Calu3 (cell line): ENCODE data around the gene NUP93. TPM values are rescaled to one million over a fixed set of nuclear protein-coding genes. Genes with fewer than 3 reads are reported as not detected.
A peak's percentile ranks its signal among the peaks of the same experiment; 100 is the strongest.

ENCODE experiments used
- BruUV-seq: library from RNA; stranded (reverse); fragments of 400-500 nt; replicated peaks from 2 replicates; lab custom pipeline; 2021; lab: Mats Ljungman, UMichigan
- CTCF ChIA-PET: fragments of 300-600 bp; sonication (Branson Sonifier 250); formaldehyde crosslinking; loops from one replicate; lab custom pipeline; 2022; ENCODE audit warnings: antibody characterized with exemption; lab: Charles Lee
- DNase-seq: peaks from one replicate; pipeline ENCODE4 v3.0.0; 2022
- H3K27ac Mint-ChIP-seq: one replicate; pipeline ENCODE4 v1.8.0; 2022; ENCODE audit warnings: mixed read lengths; ENCODE audit not compliant: unreplicated experiment
- H3K27me3 Mint-ChIP-seq: one replicate; pipeline ENCODE4 v1.8.0; 2022; ENCODE audit warnings: mixed read lengths; ENCODE audit not compliant: unreplicated experiment
- H3K36me3 Mint-ChIP-seq: one replicate; pipeline ENCODE4 v1.8.0; 2022; ENCODE audit warnings: mild to moderate bottlenecking, moderate library complexity, mixed read lengths; ENCODE audit not compliant: insufficient read depth, unreplicated experiment
- H3K4me1 Mint-ChIP-seq: one replicate; pipeline ENCODE4 v1.8.0; 2022; ENCODE audit warnings: mild to moderate bottlenecking, low read depth, mixed read lengths; ENCODE audit not compliant: unreplicated experiment
- H3K4me3 Mint-ChIP-seq: one replicate; pipeline ENCODE4 v1.8.0; 2022; ENCODE audit warnings: mild to moderate bottlenecking, low read depth, moderate library complexity, mixed read lengths; ENCODE audit not compliant: unreplicated experiment
- H3K9me3 Mint-ChIP-seq: one replicate; pipeline ENCODE4 v1.8.0; 2022; ENCODE audit warnings: low read depth, mixed read lengths; ENCODE audit not compliant: unreplicated experiment
- intact Hi-C: fragments of 100-400 bp; cut with micrococcal nuclease; formaldehyde crosslinking; loops from one replicate; pipeline ENCODE4 v1.10.0; 2022; ENCODE audit not compliant: unreplicated experiment
- total RNA-seq: library from RNA; stranded (reverse); gene quantifications from 2 replicates; pipeline ENCODE4 v1.2.3, GENCODE V29; 2022
- TF ChIP-seq, protein P1 (sequence below): fragments of 200-600 bp; IDR thresholded peaks from one replicate; pipeline ENCODE4 v1.8.0; 2022; ENCODE audit warnings: antibody characterized with exemption; ENCODE audit not compliant: unreplicated experiment

Gene NUP93
- total RNA-seq, 1 experiment from 2014 or later: 120 TPM

DNA sequence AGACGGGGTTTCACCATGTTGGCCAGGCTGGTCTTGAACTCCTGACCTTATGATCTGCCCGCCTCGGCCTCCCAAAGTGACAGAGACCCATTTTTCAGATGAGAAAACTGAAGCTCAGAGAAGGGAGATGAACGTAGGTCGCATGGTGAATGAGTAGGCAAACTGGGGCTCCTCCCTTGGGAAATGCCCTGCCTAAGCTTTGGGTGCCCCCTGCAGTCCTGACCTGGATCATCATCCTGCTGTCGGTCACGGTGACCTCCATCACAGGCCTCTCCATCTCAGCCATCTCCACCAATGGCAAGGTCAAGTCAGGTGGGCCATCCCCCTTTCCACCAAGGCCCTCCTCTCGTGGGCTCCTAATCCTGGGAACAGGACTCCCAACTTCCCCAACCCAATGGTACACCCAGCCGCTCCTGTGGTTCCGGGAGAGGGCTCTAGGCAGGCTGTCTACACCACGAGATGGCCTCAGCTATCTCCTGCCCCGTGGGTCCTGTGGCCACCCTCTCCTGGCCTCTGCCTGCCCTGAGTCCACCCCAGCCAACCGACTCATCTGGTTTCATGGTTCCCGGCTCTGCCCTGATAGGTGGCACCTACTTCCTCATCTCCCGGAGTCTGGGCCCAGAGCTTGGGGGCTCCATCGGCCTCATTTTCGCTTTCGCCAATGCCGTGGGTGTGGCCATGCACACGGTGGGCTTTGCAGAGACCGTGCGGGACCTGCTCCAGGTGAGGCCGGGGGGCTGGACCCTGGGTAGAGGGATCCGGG lies 139.8 kb downstream of the NUP93 start:
- TF ChIP-seq, protein P1, sequence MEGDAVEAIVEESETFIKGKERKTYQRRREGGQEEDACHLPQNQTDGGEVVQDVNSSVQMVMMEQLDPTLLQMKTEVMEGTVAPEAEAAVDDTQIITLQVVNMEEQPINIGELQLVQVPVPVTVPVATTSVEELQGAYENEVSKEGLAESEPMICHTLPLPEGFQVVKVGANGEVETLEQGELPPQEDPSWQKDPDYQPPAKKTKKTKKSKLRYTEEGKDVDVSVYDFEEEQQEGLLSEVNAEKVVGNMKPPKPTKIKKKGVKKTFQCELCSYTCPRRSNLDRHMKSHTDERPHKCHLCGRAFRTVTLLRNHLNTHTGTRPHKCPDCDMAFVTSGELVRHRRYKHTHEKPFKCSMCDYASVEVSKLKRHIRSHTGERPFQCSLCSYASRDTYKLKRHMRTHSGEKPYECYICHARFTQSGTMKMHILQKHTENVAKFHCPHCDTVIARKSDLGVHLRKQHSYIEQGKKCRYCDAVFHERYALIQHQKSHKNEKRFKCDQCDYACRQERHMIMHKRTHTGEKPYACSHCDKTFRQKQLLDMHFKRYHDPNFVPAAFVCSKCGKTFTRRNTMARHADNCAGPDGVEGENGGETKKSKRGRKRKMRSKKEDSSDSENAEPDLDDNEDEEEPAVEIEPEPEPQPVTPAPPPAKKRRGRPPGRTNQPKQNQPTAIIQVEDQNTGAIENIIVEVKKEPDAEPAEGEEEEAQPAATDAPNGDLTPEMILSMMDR: no peak
- Mint-ChIP-seq H3K4me1 (no peaks in the 10 kb centered on the region), H3K4me3 (no peak overlapping the region), H3K9me3 (no peaks in the 10 kb centered on the region), H3K36me3 (no peaks in the 10 kb centered on the region), H3K27ac (no peak overlapping the region), H3K27me3 (no peaks in the 10 kb centered on the region)
- DNase-seq: peak; percentile 30
- CTCF ChIA-PET: interaction anchor here (0.6 to 1.2 kb wide), 2 partner anchors 14 to 27 kb away, joined by 3 read pairs; no protein-coding TSS in a partner anchor
- no TSS peak for BruUV-seq
- intact Hi-C loops: loop anchor here (2.0 to 10.0 kb wide), 3 partner anchors 65 to 298 kb away; partner anchors contain the start of gene HERPUD1

DNA sequence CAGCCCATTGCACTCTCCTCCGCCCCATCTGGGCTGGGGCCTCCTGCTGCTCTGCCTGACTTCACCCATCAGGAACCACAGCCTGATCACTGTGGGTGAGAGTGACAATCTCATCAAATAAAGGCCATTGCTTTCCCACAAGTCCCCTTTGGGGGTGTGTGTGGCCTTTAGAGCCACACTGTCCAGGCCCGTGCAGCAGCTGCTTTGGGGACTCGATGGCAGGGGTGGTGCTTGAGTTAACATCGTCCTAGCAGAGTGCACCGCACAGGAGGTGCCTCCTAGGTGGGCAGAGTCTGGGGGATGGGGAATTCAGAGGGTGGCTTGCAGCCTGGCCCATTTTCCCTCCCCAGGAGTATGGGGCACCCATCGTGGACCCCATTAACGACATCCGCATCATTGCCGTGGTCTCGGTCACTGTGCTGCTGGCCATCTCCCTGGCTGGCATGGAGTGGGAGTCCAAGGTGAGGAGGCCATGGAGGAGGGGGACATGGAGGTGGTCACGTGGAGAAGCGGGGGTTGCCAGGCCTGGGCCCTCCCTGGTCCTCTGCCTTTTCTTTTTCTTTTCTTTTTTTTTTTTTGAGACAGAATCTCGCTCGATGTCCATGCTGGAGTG lies 140.5 kb downstream of the NUP93 start:
- intact Hi-C loops: loop anchor here (2.0 kb wide), 1 partner anchor 82 kb away; no protein-coding TSS in a partner anchor
- TF ChIP-seq, protein P1: no peak
- no TSS peak for BruUV-seq

DNA sequence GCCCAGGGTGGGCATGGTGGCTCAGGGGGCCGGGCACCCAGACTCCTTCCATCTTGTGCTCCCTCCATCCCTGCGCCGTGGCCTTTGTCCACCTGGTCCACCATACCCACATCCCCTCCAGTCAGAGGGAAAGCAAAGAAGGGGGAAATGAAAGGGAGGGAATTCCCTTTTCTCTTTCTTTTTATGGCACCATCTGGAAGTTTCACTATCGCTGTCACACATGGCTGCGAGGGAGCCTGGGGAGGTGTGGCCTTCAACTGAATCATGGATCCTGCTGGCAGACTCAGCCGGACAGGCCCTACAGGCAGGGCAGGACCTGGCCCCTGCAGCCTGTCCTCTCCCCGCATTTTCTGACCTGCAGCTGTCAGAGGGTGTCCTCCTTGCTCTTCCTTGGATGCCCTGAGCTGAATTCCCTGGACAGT lies 141.3 kb downstream of the NUP93 start:
- intact Hi-C loops: loop anchor here (2.0 kb wide), 1 partner anchor 82 kb away; no protein-coding TSS in a partner anchor
- DNase-seq: peak; percentile 10
- TF ChIP-seq, protein P1: no peak
- CTCF ChIA-PET: no interaction called here
- Mint-ChIP-seq H3K9me3 (no peaks in the 10 kb centered on the region), H3K4me3 (no peak overlapping the region), H3K4me1 (no peaks in the 10 kb centered on the region), H3K36me3 (no peaks in the 10 kb centered on the region), H3K27ac (no peak overlapping the region), H3K27me3 (no peaks in the 10 kb centered on the region)
- no TSS peak for BruUV-seq

More for the DNA sequence above, 140.5 kb downstream of the NUP93 start:
- CTCF ChIA-PET: no interaction called here
- Mint-ChIP-seq H3K9me3 (no peaks in the 10 kb centered on the region), H3K4me1 (no peaks in the 10 kb centered on the region), H3K4me3 (no peak overlapping the region), H3K27ac (no peak overlapping the region), H3K36me3 (no peaks in the 10 kb centered on the region), H3K27me3 (no peaks in the 10 kb centered on the region)
- no peak for DNase-seq

DNA sequence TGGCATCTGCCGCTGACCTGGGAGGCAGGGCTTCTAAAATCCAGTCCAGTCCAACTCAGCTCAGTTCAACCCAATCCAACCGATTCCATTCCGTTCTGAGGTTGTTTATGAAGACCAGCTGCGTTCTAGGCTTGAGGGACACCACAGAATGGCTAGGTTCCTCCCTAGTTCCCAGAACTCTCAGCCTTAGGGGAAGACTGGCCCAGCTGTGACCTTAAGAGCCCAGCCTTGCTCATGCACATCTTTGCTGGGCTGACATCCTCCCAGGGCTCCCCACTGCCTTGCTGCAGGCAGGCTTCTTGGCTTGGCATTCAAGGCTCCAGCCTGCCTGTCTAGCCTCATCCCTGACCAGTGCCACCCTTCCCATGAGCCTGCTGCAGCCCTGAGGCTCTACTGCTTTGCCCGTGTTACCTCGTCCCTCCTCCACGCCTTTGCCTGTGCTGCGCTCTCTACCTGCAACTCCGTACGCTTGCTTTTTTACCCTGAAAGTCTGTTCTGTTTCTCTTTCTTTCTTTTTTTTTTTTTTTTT lies 143.0 kb downstream of the NUP93 start:
- H3K9me3 Mint-ChIP-seq: no peaks in the 10 kb centered on the region
- TF ChIP-seq, protein P1: no peak
- BruUV-seq: no TSS peak
- no peaks in the 10 kb centered on the region for H3K36me3 Mint-ChIP-seq
- no peak for DNase-seq
- H3K27me3 Mint-ChIP-seq: no peaks in the 10 kb centered on the region
- no peak overlapping the region for H3K27ac Mint-ChIP-seq
- no peaks in the 10 kb centered on the region for H3K4me1 Mint-ChIP-seq
- CTCF ChIA-PET: no interaction called here
- H3K4me3 Mint-ChIP-seq: no peak overlapping the region
- intact Hi-C loops: no loop called here
